ENCODE measurements around the gene UST.

UST gene

DNA sequence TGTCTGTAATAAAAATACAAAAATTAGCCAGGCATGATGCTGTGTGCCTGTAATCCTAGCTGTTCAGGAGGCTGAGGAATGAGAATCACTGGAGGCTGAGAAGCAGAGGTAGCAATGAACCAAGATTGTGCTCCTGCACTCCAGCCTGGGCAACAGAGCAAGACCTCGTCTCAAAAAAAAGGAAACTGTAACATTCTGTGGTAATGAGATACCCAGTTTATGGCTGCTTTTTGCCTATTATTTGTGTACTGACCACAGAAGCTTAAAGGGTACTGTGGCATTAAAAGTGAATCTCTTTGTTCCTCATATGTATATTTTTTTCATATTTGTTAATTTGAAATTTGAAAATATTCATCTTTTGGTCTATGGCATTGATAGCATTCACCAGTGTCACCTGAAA, 185.4 kb downstream of the UST start:
- Histone ChIP-seq H3K4me3 (ENCODE audit: insufficient read depth in 1 of 2, low read depth in 1 of 2, low read length in 2 of 2) (no peak overlapping the region), H4K91ac (ENCODE audit: low read length) (no peak overlapping the region), H3K4me1 (ENCODE audit: control insufficient read depth, insufficient read depth, low read depth, low read length) (no peaks in the 10 kb centered on the region), H3K14ac (ENCODE audit: low read length in 2 of 2) (no peak overlapping the region), H3K4ac (ENCODE audit: low read depth in 1 of 2, low read length in 2 of 2) (no peak overlapping the region), H2BK12ac (ENCODE audit: low read length in 2 of 2) (no peak overlapping the region), H3K27me3 (ENCODE audit: control insufficient read depth in 1 of 2, insufficient read depth in 1 of 2, low read length in 2 of 2) (no peaks in the 10 kb centered on the region), H3K4me2 (ENCODE audit: low read length, poor library complexity, severe bottlenecking) (no peak overlapping the region), H3K9ac (ENCODE audit: low read length) (no peak overlapping the region), H2BK120ac (ENCODE audit: low read depth, low read length) (no peak overlapping the region), H3K23ac (ENCODE audit: low read length in 2 of 2) (no peak overlapping the region), H2BK5ac (ENCODE audit: low read depth, low read length, poor library complexity, severe bottlenecking) (no peak overlapping the region), H3K79me1 (replicated peaks; ENCODE audit: low read length, poor library complexity, severe bottlenecking) (no peaks in the 10 kb centered on the region), H3K9me3 (ENCODE audit: control insufficient read depth, low read length) (no peaks in the 10 kb centered on the region), H2BK15ac (ENCODE audit: low read depth, poor library complexity, severe bottlenecking) (no peak overlapping the region), H2AK5ac (ENCODE audit: low read length, severe bottlenecking) (no peak overlapping the region), H2AFZ (ENCODE audit: low read depth, low read length) (no peak overlapping the region), H3K36me3 (ENCODE audit: control insufficient read depth in 1 of 2, insufficient read depth in 2 of 2, low read depth in 1 of 2, low read length in 2 of 2) (no peaks in the 10 kb centered on the region), H3K18ac (ENCODE audit: low read depth in 1 of 2, low read length in 2 of 2) (no peak overlapping the region), H4K8ac (ENCODE audit: low read length) (no peak overlapping the region), H3K27ac (ENCODE audit: low read length, poor library complexity, severe bottlenecking) (no peak overlapping the region)
- WGBS, result 92% methylated on average over 1 of the region's 1 CpG
- DNase-seq, result no peak

DNA sequence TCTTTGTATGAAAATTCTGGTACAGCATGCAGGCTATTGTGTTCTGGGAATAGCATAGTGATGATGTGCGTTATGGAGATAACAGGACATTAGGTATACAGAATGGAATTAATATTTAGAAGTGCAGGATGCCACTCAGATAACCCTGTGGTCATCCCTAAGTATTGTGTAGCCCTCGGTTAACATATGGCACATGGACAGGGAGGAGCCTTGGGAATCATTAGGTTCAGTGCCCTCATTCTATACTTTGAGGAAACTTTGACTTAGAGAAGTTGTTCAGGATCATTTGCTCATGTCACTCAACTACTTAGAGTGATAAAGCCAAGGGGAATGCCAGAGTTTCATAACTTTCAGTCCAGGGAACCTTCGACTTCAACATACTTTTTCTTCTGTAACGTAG, 185.9 kb downstream of the UST start:
- Histone ChIP-seq H3K9ac (ENCODE audit: low read length) (no peak overlapping the region), H3K36me3 (ENCODE audit: control insufficient read depth in 1 of 2, insufficient read depth in 2 of 2, low read depth in 1 of 2, low read length in 2 of 2) (no peaks in the 10 kb centered on the region), H3K4me3 (ENCODE audit: insufficient read depth in 1 of 2, low read depth in 1 of 2, low read length in 2 of 2) (no peak overlapping the region), H2AK5ac (ENCODE audit: low read length, severe bottlenecking) (no peak overlapping the region), H3K4me2 (ENCODE audit: low read length, poor library complexity, severe bottlenecking) (no peak overlapping the region), H3K27ac (ENCODE audit: low read length, poor library complexity, severe bottlenecking) (no peak overlapping the region), H3K4me1 (ENCODE audit: control insufficient read depth, insufficient read depth, low read depth, low read length) (no peaks in the 10 kb centered on the region), H3K18ac (ENCODE audit: low read depth in 1 of 2, low read length in 2 of 2) (no peak overlapping the region), H3K14ac (ENCODE audit: low read length in 2 of 2) (no peak overlapping the region), H2AFZ (ENCODE audit: low read depth, low read length) (no peak overlapping the region), H3K9me3 (ENCODE audit: control insufficient read depth, low read length) (no peaks in the 10 kb centered on the region), H3K27me3 (ENCODE audit: control insufficient read depth in 1 of 2, insufficient read depth in 1 of 2, low read length in 2 of 2) (no peaks in the 10 kb centered on the region), H2BK120ac (ENCODE audit: low read depth, low read length) (no peak overlapping the region), H3K79me1 (replicated peaks; ENCODE audit: low read length, poor library complexity, severe bottlenecking) (no peaks in the 10 kb centered on the region), H2BK15ac (ENCODE audit: low read depth, poor library complexity, severe bottlenecking) (no peak overlapping the region), H3K23ac (ENCODE audit: low read length in 2 of 2) (no peak overlapping the region), H2BK5ac (ENCODE audit: low read depth, low read length, poor library complexity, severe bottlenecking) (no peak overlapping the region), H3K4ac (ENCODE audit: low read depth in 1 of 2, low read length in 2 of 2) (no peak overlapping the region), H4K8ac (ENCODE audit: low read length) (no peak overlapping the region), H4K91ac (ENCODE audit: low read length) (no peak overlapping the region), H2BK12ac (ENCODE audit: low read length in 2 of 2) (no peak overlapping the region)
- peak; percentile 29 for DNase-seq
- WGBS, result 41% methylated on average over 2 of the region's 4 CpGs

DNA sequence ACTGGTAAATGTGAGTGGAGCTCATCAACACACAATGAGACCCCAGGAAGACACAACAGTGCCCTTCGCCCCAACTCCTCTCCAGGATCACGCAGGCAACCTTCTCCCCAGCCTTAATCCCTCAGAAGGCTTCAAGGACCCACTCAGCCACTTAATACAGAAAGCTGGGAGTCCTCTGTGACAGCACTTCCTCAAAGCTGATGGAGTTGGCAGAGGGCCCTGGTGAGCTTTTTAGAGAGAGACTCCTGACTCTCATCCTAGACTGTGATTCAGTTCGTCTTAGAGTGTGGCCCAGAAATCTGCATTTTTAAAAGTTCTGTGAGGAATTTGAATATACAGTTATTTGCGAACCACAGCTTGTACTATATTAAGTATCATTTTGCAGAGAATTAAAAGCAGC, 187.7 kb downstream of the UST start:
- no peak overlapping the region for H3K18ac ChIP-seq (ENCODE audit: low read depth in 1 of 2, low read length in 2 of 2)
- WGBS, result 64% methylated on average over 3 of the region's 4 CpGs

DNA sequence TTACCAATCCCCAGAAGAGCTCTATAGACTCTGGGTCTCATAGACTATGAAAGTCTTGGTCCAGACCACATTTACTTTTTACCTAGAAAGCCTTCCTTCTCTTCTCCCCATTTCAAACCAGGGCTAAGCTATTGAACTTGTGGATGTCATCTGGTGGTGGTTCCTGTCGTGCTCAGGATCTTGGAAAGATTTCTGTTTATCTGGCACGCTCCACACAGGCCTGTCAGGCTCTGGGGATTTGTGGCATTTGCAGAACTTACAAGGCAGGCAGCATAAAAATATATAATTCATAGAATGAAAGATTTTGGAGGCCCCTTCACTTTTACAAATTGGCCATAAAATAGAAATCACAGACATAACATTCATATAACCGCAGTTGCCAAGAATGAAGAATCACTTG, 188.1 kb downstream of the UST start:
- H2BK12ac ChIP-seq (ENCODE audit: low read length in 2 of 2), result peak overlapping the region in 1 of 2 experiments; percentile 71
- no peak overlapping the region for H3K4ac ChIP-seq (ENCODE audit: low read depth in 1 of 2, low read length in 2 of 2)
- H3K4me3 ChIP-seq (ENCODE audit: insufficient read depth in 1 of 2, low read depth in 1 of 2, low read length in 2 of 2), result peak overlapping the region in 1 of 2 experiments; percentile 16
- H2AFZ ChIP-seq (ENCODE audit: low read depth, low read length), result no peak overlapping the region
- H4K91ac ChIP-seq (ENCODE audit: low read length), result no peak overlapping the region
- no peak overlapping the region for H3K14ac ChIP-seq (ENCODE audit: low read length in 2 of 2)
- no peaks in the 10 kb centered on the region for H3K9me3 ChIP-seq (ENCODE audit: control insufficient read depth, low read length)
- H2BK5ac ChIP-seq (ENCODE audit: low read depth, low read length, poor library complexity, severe bottlenecking), result no peak overlapping the region
- peak; percentile 30 for DNase-seq
- no peak overlapping the region for H3K18ac ChIP-seq (ENCODE audit: low read depth in 1 of 2, low read length in 2 of 2)
- H2AK5ac ChIP-seq (ENCODE audit: low read length, severe bottlenecking), result no peak overlapping the region
- 79% methylated on average over 2 of the region's 3 CpGs for WGBS
- no peaks in the 10 kb centered on the region for H3K4me1 ChIP-seq (ENCODE audit: control insufficient read depth, insufficient read depth, low read depth, low read length)
- H2BK120ac ChIP-seq (ENCODE audit: low read depth, low read length), result no peak overlapping the region
- no peak overlapping the region for H3K27ac ChIP-seq (ENCODE audit: low read length, poor library complexity, severe bottlenecking)
- H3K23ac ChIP-seq (ENCODE audit: low read length in 2 of 2), result no peak overlapping the region
- H4K8ac ChIP-seq (ENCODE audit: low read length), result no peak overlapping the region
- H3K79me1 ChIP-seq (replicated peaks; ENCODE audit: low read length, poor library complexity, severe bottlenecking), result no peaks in the 10 kb centered on the region
- no peak overlapping the region for H2BK15ac ChIP-seq (ENCODE audit: low read depth, poor library complexity, severe bottlenecking)
- H3K9ac ChIP-seq (ENCODE audit: low read length), result peak overlapping the region; percentile 41
- H3K4me2 ChIP-seq (ENCODE audit: low read length, poor library complexity, severe bottlenecking), result no peak overlapping the region
- H3K36me3 ChIP-seq (ENCODE audit: control insufficient read depth in 1 of 2, insufficient read depth in 2 of 2, low read depth in 1 of 2, low read length in 2 of 2), result no peaks in the 10 kb centered on the region
- no peaks in the 10 kb centered on the region for H3K27me3 ChIP-seq (ENCODE audit: control insufficient read depth in 1 of 2, insufficient read depth in 1 of 2, low read length in 2 of 2)

More for the DNA sequence above, 187.7 kb downstream of the UST start:
- Histone ChIP-seq H3K23ac (ENCODE audit: low read length in 2 of 2) (no peak overlapping the region), H2AFZ (ENCODE audit: low read depth, low read length) (no peak overlapping the region), H3K36me3 (ENCODE audit: control insufficient read depth in 1 of 2, insufficient read depth in 2 of 2, low read depth in 1 of 2, low read length in 2 of 2) (no peaks in the 10 kb centered on the region), H2BK12ac (ENCODE audit: low read length in 2 of 2) (no peak overlapping the region), H3K14ac (ENCODE audit: low read length in 2 of 2) (no peak overlapping the region), H3K79me1 (replicated peaks; ENCODE audit: low read length, poor library complexity, severe bottlenecking) (no peaks in the 10 kb centered on the region), H3K9ac (ENCODE audit: low read length) (peak overlapping the region; percentile 41), H2BK15ac (ENCODE audit: low read depth, poor library complexity, severe bottlenecking) (no peak overlapping the region), H3K4me2 (ENCODE audit: low read length, poor library complexity, severe bottlenecking) (no peak overlapping the region), H2BK5ac (ENCODE audit: low read depth, low read length, poor library complexity, severe bottlenecking) (no peak overlapping the region), H3K9me3 (ENCODE audit: control insufficient read depth, low read length) (no peaks in the 10 kb centered on the region), H4K8ac (ENCODE audit: low read length) (no peak overlapping the region), H2BK120ac (ENCODE audit: low read depth, low read length) (no peak overlapping the region), H3K27ac (ENCODE audit: low read length, poor library complexity, severe bottlenecking) (no peak overlapping the region), H2AK5ac (ENCODE audit: low read length, severe bottlenecking) (no peak overlapping the region), H3K4me1 (ENCODE audit: control insufficient read depth, insufficient read depth, low read depth, low read length) (no peaks in the 10 kb centered on the region), H4K91ac (ENCODE audit: low read length) (no peak overlapping the region), H3K27me3 (ENCODE audit: control insufficient read depth in 1 of 2, insufficient read depth in 1 of 2, low read length in 2 of 2) (no peaks in the 10 kb centered on the region), H3K4ac (ENCODE audit: low read depth in 1 of 2, low read length in 2 of 2) (no peak overlapping the region), H3K4me3 (ENCODE audit: insufficient read depth in 1 of 2, low read depth in 1 of 2, low read length in 2 of 2) (peak overlapping the region in 1 of 2 experiments; percentile 16)
- peak; percentile 13 for DNase-seq

Measured in mesenchymal stem cell (in vitro differentiated cells and primary cell).